Gastroesophageal sphincter (tissue), 4 donors: ENCODE measurements around the gene PELI2. TPM values are rescaled to one million over a fixed set of nuclear protein-coding genes. Genes with fewer than 3 reads are reported as not detected.

Experiments
- ATAC-seq: fragments of 150-250 bp; one replicate; pipeline ENCODE4 v1.9.1; 2016; ENCODE audit warnings: mild to moderate bottlenecking, moderate library complexity
- H3K27ac ChIP-seq, 4 donors: fragments of 200-600 bp; sonication (generic) in 3 of 4; 1 replicate in 3 of 4; 2 replicates in 1 of 4; pipeline ENCODE4 v1.5.1; 2016 to 2019
- H3K27me3 ChIP-seq: fragments of 200-600 bp; sonication (generic); one replicate; pipeline ENCODE4 v1.5.1; 2019
- H3K36me3 ChIP-seq, 2 donors: fragments of 200-600 bp; sonication (generic); one replicate each; pipeline ENCODE4 v1.5.1; 2019; ENCODE audit warnings: control low read depth in 1 of 2
- H3K4me1 ChIP-seq, 3 donors: fragments of 200-600 bp; sonication (generic); 1 replicate in 2 of 3; 2 replicates in 1 of 3; pipeline ENCODE4 v1.5.1; 2016 to 2019; ENCODE audit warnings: control low read depth in 2 of 3
- H3K4me3 ChIP-seq, 2 donors: fragments of 200-600 bp; sonication (generic); one replicate each; pipeline ENCODE4 v1.5.1; 2019; ENCODE audit warnings: mild to moderate bottlenecking in 1 of 2, moderate library complexity in 1 of 2
- H3K9me3 ChIP-seq, 3 donors: fragments of 200-600 bp; sonication (generic); one replicate each; pipeline ENCODE4 v1.5.1; 2017 to 2019; ENCODE audit warnings: control low read depth in 2 of 3
- EP300 ChIP-seq: sonication (generic); formaldehyde crosslinking; IDR thresholded peaks from one replicate; pipeline ENCODE4 v1.6.1; 2017; ENCODE audit warnings: antibody characterized with exemption, mild to moderate bottlenecking
- POLR2A ChIP-seq, 2 donors: fragments of 450-650 bp; IDR thresholded peaks; one replicate each; pipeline ENCODE4 v1.6.1; 2017; ENCODE audit warnings: antibody characterized with exemption in 2 of 2, mild to moderate bottlenecking in 2 of 2, moderate library complexity in 1 of 2
- POLR2AphosphoS5 ChIP-seq: sonication (generic); formaldehyde crosslinking; IDR thresholded peaks from one replicate; pipeline ENCODE4 v1.6.1; 2017; ENCODE audit warnings: antibody characterized with exemption
- WGBS, 2 donors: methylation state at CpG; one replicate each; pipeline ENCODE4 v1.1.5; 2018; ENCODE audit warnings: low coverage in 1 of 2; 5-methylcytosine and 5-hydroxymethylcytosine counted together
- total RNA-seq, 4 donors: library from RNA; depleted of rRNA; stranded (reverse); fragments of >200 nt; gene quantifications; one replicate each; pipeline ENCODE4 v1.1.0, GENCODE V29; 2016
- TF ChIP-seq, protein P1 (sequence below), 4 experiments: fragments of 200-600 bp in 2 of 4; fragments of 450-650 bp in 2 of 4; sonication (generic) in 1 of 4; IDR thresholded peaks; one replicate each; pipeline ENCODE4 v1.5.1; 2017 to 2019; ENCODE audit warnings: antibody characterized with exemption in 4 of 4, mild to moderate bottlenecking in 2 of 4, moderate library complexity in 2 of 4

PELI2 gene
- total RNA-seq, 4 donors from 2014 or later, result 10.5 to 30.0 (median 12.3) TPM

DNA sequence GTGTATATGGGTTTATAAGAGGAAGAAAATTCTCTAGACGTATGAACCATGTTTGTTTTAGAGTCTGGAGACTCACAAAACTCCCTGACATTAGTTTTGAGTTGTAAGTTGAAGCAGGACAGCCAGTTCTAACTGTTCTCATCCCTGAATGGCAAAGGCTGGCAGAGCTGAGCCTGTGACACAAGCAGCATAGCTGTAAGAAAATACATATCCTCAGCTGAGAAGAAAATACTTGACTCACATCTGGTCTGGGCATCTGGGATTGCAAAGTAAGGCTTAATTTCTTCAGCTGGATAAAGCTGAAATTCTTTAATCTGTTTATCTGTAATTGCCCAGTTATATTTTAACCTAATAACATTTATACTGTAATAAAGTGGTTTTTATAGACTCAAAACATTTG lies 156.3 kb downstream of the PELI2 start:
- Histone ChIP-seq H3K4me1 (peaks cover 0 to 8% (median 0%) of the 10 kb centered on the region in 3 donors), H3K27me3 (no peaks in the 10 kb centered on the region), H3K36me3 (no peaks in the 10 kb centered on the region), H3K27ac (no peak overlapping the region), H3K9me3 (no peaks in the 10 kb centered on the region), H3K4me3 (no peak overlapping the region)
- TF ChIP-seq POLR2A (IDR thresholded peaks at IDR 0.05) (no peak), POLR2AphosphoS5 (no peak), EP300 (no peak)
- TF ChIP-seq, protein P1, sequence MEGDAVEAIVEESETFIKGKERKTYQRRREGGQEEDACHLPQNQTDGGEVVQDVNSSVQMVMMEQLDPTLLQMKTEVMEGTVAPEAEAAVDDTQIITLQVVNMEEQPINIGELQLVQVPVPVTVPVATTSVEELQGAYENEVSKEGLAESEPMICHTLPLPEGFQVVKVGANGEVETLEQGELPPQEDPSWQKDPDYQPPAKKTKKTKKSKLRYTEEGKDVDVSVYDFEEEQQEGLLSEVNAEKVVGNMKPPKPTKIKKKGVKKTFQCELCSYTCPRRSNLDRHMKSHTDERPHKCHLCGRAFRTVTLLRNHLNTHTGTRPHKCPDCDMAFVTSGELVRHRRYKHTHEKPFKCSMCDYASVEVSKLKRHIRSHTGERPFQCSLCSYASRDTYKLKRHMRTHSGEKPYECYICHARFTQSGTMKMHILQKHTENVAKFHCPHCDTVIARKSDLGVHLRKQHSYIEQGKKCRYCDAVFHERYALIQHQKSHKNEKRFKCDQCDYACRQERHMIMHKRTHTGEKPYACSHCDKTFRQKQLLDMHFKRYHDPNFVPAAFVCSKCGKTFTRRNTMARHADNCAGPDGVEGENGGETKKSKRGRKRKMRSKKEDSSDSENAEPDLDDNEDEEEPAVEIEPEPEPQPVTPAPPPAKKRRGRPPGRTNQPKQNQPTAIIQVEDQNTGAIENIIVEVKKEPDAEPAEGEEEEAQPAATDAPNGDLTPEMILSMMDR (IDR thresholded peaks at IDR 0.05), result no peak
- 11 to 58% methylated on average over 1 of the region's 1 CpG for WGBS, 2 donors
- ATAC-seq, result no peak

DNA sequence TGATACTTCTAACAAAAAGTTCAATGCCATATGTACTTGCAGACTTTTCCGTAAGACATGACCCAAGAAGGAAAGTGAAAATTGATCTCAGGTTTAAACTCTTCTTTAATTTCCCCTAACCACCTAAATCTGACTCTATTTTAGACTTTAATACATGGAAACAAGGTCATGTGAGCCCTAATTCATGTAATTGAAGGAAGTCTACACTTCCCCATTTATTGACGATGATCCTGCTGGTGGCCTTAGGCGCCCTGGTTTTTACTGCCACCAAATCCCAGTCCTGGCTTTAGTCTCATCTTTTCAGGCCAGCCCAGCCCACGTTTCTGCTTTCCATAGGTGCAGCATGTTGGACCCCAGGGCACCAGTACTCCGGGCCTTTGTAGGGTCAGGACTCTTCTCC lies 157.9 kb downstream of the PELI2 start:
- H3K27ac ChIP-seq, result no peak overlapping the region
- peaks cover 0 to 8% (median 0%) of the 10 kb centered on the region in 3 donors for H3K4me1 ChIP-seq
- no peak for TF ChIP-seq POLR2A (IDR thresholded peaks at IDR 0.05)
- no peak for TF ChIP-seq EP300
- no peak for TF ChIP-seq POLR2AphosphoS5
- TF ChIP-seq, protein P1 (IDR thresholded peaks at IDR 0.05), result no peak
- ATAC-seq, result no peak
- H3K27me3 ChIP-seq, result no peaks in the 10 kb centered on the region
- H3K36me3 ChIP-seq, result no peaks in the 10 kb centered on the region
- no peaks in the 10 kb centered on the region for H3K9me3 ChIP-seq
- H3K4me3 ChIP-seq, result no peak overlapping the region
- 85 to 92% methylated on average over 5 of the region's 5 CpGs for WGBS, 2 donors

DNA sequence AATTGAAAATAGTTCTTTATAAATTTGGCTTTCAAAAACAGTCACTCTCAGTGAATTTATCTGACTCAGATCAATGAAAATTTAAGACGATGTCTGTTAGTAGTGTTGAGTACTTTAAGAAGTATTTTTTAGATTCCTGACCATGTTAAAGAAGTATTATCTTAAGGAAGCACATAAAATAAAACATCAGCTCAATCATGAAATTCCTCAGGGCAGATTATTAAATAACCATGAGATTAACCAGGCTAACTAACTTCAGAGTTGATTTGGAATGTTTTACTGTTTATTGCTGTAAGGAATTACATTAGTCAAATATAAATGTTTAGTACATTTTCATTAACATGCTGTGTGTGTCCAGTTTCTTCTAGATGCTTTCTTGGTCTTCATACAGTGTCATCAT lies 160.2 kb downstream of the PELI2 start:
- no peaks in the 10 kb centered on the region for H3K27me3 ChIP-seq
- no peaks in the 10 kb centered on the region for H3K9me3 ChIP-seq
- H3K27ac ChIP-seq, result no peak overlapping the region
- WGBS, 2 donors, result 76 to 79% methylated on average over 1 of the region's 1 CpG
- no peak overlapping the region for H3K4me3 ChIP-seq
- TF ChIP-seq POLR2AphosphoS5 (no peak), EP300 (no peak), POLR2A (IDR thresholded peaks at IDR 0.05) (no peak)
- TF ChIP-seq, protein P1 (IDR thresholded peaks at IDR 0.05), result no peak
- ATAC-seq, result no peak
- H3K4me1 ChIP-seq, result peaks cover 0 to 8% (median 0%) of the 10 kb centered on the region in 3 donors
- no peaks in the 10 kb centered on the region for H3K36me3 ChIP-seq

DNA sequence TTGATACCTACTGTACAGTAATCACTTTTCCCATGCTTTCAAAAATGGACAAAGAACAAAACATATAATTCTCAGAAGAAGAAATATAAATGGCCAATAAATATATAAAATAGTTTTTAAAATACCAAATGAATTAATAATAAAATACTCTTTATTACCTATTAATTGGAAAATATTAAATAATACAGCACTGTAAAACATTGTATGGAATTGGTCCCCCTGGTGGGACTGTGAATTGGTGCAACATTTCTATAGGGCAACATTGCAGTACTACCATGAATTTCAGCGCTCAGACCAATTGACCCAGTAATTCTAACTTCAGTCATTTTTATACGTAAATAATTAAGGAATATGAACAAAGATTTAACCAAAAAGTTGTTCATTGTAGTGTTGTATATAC lies 162.6 kb downstream of the PELI2 start:
- H3K36me3 ChIP-seq, result no peaks in the 10 kb centered on the region
- no peaks in the 10 kb centered on the region for H3K4me1 ChIP-seq
- no peak for ATAC-seq
- H3K27ac ChIP-seq, result no peak overlapping the region
- no peak overlapping the region for H3K4me3 ChIP-seq
- H3K27me3 ChIP-seq, result no peaks in the 10 kb centered on the region
- WGBS, 2 donors, result 92 to 94% methylated on average over 2 of the region's 2 CpGs
- TF ChIP-seq POLR2A (IDR thresholded peaks at IDR 0.05), result no peak
- no peaks in the 10 kb centered on the region for H3K9me3 ChIP-seq

DNA sequence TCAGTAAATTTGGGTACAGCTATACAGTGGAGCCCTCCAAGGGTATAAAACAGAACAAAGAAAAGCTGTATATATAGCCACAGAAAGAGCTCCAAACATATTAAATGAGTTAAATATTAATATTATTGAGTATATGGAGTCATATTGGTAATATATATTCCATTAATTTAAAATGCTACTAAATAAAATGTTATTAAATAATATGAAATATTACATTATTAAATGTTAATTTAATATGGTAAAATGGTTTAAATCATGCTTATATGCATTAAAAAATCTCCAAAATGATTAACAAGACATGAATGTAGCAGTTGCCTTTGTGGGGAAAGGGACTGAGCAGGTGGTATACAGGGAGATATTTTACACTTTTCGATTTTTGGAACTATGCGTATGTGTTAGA lies 164.0 kb downstream of the PELI2 start:
- Histone ChIP-seq H3K4me3 (no peak overlapping the region), H3K27ac (no peak overlapping the region), H3K27me3 (no peaks in the 10 kb centered on the region), H3K4me1 (no peaks in the 10 kb centered on the region), H3K9me3 (no peaks in the 10 kb centered on the region), H3K36me3 (no peaks in the 10 kb centered on the region)
- no peak for ATAC-seq
- 89 to 100% methylated on average over 2 of the region's 2 CpGs for WGBS, 2 donors
- TF ChIP-seq, protein P1 (IDR thresholded peaks at IDR 0.05), result no peak
- TF ChIP-seq EP300, result no peak
- TF ChIP-seq POLR2A (IDR thresholded peaks at IDR 0.05), result no peak
- TF ChIP-seq POLR2AphosphoS5, result no peak
